Left hindlimb (tissue), 1 donor: ENCODE data around the gene HDAC4.

ENCODE experiments used
- DNase-seq: peaks from one replicate; pipeline ENCODE4 v3.0.0-alpha.2; 2018

HDAC4 gene

GRCh38 chr2:239365782-239366435 lies 34.9 kb downstream of the HDAC4 start:
- no peak for DNase-seq

DNA sequence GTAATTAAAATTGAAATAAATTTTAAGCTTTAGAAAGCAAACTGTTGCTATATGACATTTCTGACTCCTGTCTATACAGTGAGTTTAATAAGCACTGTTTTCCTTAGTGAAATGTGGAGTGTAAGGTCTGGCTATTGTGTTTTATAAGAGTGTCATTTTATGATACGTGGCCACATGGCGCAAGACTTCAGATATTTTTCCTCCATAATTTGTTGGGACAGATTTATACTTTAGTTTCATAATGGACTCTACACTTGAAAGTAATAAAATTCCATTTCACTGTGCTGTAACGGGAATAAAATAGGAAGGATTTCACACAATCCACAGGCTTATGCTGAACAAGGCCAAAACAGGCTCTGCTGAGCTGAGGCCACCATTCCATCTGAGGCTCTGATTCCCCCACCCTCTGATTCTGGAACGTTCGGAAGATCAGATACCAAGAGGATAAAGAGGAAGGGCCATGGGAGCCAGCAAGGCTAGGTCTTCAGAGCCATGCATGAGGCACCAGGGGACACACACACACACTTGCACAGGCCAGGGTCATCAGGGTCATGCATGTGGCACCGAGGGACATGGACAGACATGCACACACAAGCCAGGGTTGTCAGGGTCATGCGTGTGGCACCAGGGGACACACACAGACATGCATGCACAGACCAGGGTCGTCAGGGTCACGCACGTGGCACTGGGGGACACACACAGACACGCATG lies 35.6 kb downstream of the HDAC4 start:
- peak; percentile 17 for DNase-seq

GRCh38 chr2:239363946-239364637 lies 36.7 kb downstream of the HDAC4 start:
- peak; percentile 8 for DNase-seq

- no peak for DNase-seq
Observed at GRCh38 chr2:239362507-239362906, 38.3 kb downstream of the HDAC4 start.

DNA sequence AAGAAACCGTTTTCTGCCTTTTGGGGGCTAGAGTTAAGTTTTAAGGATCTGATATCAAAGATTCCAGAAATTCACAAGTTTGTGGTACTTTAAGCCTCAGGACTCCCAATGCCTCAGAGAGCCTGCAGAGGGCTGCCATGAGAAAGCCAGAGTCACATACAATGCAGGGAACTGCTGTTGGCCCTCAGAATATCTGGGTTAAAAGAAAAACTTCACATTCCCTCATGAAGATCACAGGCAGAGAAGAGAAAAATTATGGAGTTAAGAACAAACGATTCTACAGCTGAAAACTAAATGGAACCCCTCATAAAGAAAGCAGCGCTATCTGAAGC lies 39.5 kb downstream of the HDAC4 start:
- DNase-seq = no peak

DNA sequence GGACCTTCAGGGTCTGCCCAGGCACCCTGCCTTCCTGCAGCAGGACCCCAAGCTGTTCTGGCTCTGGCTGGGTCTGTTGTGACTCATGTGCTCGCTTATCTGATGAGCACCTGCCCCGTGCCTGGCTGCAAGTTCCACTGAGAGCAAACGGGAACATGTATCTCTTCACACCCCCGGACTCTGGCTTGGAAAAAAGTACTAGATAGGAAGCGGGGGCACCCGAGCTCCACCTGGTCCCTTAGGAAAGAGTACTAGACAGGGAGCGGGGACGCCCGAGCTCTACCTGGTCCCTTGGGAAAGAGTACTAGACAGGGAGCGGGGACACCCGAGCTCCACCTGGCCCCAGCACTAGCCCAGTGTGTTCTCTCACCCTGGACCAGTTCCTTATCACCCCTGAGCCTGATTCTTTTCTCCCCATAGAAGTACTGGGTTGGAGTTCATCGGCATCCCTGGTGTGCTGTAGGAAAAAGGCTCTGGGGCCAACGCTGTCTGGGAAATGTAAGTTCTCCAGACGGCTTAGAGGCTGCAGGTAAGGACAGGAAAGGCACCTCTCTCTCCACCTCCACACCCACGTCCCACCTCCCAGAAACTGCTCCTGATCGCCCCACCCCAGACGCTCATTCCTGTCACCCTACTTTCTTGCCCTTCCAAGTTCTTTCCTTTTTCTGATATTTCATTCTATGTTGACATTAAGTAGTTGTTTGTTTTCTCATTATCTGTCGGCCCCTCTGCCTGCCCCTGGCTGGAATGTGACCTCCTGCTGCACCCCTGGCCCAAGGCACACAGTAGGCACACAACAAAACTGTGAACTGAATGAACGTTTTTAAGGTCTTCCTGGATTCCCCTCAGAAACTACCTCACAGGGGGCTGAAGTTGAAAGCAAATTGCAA lies 40.2 kb downstream of the HDAC4 start:
- no peak for DNase-seq

- DNase-seq = no peak
Observed at GRCh38 chr2:239360008-239360407, 40.8 kb downstream of the HDAC4 start.

GRCh38 chr2:239359196-239359912 lies 41.5 kb downstream of the HDAC4 start:
- peak; percentile 22 for DNase-seq

DNA sequence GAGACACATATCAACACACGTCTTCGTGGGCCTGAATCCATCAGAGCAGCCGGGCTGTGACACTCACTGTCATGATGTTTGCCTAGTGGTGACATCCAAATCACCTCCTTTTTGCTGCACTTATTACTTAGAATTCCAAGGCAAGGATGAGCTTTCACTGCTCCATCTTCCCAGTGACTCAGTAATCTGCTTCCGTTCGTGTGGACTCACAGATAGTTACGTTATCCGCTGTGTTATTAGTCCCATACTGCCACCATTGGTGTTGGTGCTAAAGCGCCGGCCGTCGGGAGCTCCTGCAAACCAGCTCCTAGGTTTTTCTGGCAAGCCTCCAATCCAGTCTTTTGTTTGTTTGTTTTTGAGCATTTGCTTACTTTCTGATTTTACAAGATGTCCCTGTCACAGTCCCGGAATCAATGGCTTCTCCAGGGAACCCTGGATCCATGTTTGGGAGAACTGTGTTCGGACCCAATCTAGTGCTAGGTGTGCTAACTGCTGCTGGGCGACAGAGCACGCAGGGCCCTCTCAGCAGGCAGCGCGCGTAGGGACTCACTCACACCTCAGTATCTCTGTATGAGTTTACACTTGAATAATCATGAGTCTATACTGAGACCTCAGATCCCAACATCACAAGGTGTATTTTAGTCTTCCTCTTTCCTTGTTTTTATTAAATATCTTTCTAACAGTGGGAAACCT lies 42.6 kb downstream of the HDAC4 start:
- no peak for DNase-seq

- no peak for DNase-seq
Observed at GRCh38 chr2:239355724-239356123, 45.1 kb downstream of the HDAC4 start.

GRCh38 chr2:239355139-239355538 lies 45.7 kb downstream of the HDAC4 start:
- DNase-seq = peak; percentile 15

GRCh38 chr2:239354791-239355136 lies 46.1 kb downstream of the HDAC4 start:
- no peak for DNase-seq

GRCh38 chr2:239354132-239354790 lies 46.6 kb downstream of the HDAC4 start:
- DNase-seq = no peak

DNA sequence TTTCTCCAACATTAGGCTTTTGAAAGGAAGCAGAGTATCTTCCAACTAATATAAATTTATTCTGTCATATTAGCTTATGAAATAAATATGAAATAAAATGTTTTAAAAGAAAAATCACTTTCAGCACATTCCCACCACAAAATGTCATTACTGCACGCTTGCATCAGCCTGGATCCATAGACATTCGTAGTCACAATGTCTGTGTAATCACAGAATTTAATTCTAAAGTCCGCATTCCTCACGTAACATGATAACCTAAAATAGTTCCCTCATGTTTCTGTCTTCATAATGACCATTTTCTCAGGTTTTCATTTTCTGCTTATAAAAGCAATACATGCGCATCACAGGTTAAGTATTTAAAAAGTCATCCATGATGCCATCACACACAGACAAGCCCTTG lies 47.1 kb downstream of the HDAC4 start:
- no peak for DNase-seq

DNA sequence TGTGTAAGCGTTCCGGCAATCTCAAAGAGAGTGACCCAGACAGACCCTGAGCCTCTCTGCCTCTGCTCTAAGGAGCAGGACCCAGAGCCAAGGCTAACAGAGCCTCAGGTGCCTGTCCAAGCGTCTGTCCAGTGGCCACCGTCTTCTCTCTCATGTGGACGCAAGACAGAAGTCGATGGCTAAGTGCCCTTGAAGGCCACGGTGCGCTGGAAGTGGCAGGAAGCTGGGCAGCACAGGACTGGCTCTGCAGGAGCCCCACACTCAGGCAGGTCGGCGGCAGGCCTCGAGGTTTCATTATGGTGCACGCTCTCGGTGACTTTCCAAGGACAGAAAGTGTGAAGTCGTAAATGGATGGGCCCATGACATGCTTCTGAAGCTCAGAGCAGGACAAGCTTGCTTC lies 49.1 kb downstream of the HDAC4 start:
- no peak for DNase-seq

GRCh38 chr2:239349453-239350135 lies 51.2 kb downstream of the HDAC4 start:
- peak; percentile 25 for DNase-seq

DNA sequence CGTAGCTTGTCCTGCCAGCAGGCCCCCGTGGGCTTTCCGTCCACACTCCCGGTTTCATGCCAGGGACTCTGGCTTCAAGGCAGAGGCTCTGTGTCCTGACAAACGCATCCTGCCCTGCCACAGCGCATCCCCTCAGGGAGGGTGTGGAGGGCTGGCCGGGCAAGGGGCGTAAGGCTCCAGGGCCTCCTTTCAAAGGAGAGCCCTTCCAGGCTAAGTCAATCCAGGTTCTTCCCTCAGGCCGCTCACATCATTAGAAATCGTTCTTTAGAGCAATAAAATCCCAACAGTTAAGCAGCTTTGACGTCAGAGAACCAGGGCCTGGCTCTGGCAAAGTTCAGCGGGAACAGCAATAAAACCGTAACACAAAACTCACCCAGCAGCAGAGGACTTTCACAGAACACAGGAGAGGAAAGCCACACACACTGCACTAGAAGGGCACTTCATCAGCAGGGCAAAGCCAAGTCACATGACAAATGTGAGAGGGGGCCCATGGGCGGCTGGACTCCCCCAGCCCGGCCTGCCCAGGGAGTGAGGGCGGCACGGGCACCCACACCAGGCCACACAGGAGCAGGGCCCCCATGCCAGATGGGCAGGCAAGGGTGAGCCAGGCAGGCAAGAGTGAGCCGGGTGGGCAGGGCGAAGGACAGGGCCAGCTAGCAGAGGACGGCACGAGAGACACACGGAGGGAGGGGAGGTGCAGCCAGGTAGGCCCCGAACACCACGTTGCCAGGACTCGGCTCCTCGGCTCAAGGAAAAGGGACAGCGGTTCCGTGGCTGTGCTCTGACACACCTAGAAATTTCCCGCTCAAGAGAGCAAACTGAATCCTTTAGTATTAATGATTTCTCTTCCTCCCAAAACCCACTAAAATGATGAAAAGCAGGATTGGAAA lies 52.0 kb downstream of the HDAC4 start:
- peak; percentile 68 for DNase-seq

DNA sequence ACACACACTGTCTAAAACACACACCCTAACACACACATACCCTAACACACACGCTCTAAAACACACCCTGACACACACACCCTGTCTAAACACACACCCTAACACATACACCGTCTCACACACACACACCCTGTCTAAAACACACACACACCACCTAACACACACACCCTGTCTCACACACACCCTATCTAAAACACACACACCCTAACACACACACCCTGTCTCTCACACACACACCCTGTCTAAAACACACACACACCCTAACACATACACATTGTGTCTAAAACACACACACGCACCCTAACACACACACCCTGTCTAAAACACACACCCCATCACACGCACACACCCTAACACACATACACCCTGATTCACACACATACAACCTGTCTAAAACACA lies 54.1 kb downstream of the HDAC4 start:
- no peak for DNase-seq

DNA sequence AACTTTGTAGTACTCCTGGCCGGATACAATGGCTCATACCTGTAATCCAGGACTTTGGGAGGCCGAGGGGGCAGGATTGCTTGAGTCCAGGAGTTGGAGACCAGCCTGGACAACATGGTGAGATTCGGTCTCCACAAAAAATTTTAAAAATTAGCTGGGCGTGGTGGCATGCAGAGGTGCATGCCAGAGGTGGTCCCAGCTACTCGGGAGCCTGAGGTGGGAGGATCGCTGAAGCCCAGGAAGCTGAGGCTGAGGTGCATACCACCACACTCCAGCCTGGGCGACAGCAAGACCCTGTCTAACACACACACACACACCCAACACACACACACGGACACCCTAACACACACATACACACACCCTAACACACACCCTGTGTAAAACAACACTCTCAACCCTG lies 55.6 kb downstream of the HDAC4 start:
- DNase-seq = no peak

GRCh38 chr2:239344857-239345216 lies 56.0 kb downstream of the HDAC4 start:
- no peak for DNase-seq
